Ovary (tissue), 3 donors: ENCODE data around the gene FMO2.

Experiments
- POLR2A ChIP-seq: fragments of 450-650 bp; IDR thresholded peaks from one replicate; pipeline ENCODE4 v1.6.1; 2017; ENCODE audit warnings: antibody characterized with exemption, mild to moderate bottlenecking, moderate library complexity
- TF ChIP-seq, protein P1 (sequence below), 3 donors: fragments of 450-650 bp in 2 of 3; fragments of 200-600 bp in 1 of 3; IDR thresholded peaks; one replicate each; pipeline versions ENCODE4 v1.5.1 to v1.8.0; 2016 to 2022; ENCODE audit warnings: antibody characterized with exemption in 3 of 3, mild to moderate bottlenecking in 1 of 3
- donor health status: DM: no; HTN: no; CAD: no.

DNA sequence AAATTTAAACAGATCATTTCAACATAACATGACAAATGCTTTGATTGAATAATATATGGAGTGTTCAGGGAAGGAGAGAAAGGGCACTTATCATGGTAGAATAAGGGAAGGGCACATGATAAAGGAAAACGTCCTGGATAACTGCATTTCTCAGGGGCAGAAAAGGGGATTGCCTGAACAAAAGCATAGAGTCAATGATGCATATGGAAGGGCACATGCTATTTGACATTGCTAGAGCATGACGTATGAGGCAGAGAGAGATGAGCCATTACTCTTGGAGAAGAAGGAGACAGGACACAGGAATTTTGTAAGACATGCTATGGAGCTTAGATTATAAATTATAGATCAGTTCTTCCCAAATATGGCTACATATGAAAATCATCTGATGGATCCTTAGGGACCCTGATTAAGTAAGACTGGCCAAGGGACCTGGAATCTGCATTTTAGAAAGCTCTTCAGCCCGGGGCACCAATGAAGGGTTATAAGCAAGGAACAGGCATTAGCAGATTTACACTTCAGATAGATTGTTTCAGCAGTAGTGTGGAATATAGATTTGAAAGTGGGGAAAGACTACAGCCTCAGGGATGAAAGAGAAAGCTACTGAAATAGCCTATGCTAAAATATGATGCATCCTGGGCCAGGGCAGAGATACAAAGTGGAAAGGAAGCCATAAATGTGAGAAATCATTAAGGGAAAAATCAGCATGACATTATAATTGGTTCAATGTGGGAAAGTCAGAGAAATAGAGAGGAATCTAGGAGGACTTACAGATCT is 21.3 kb downstream of the FMO2 start:
- TF ChIP-seq, protein P1, sequence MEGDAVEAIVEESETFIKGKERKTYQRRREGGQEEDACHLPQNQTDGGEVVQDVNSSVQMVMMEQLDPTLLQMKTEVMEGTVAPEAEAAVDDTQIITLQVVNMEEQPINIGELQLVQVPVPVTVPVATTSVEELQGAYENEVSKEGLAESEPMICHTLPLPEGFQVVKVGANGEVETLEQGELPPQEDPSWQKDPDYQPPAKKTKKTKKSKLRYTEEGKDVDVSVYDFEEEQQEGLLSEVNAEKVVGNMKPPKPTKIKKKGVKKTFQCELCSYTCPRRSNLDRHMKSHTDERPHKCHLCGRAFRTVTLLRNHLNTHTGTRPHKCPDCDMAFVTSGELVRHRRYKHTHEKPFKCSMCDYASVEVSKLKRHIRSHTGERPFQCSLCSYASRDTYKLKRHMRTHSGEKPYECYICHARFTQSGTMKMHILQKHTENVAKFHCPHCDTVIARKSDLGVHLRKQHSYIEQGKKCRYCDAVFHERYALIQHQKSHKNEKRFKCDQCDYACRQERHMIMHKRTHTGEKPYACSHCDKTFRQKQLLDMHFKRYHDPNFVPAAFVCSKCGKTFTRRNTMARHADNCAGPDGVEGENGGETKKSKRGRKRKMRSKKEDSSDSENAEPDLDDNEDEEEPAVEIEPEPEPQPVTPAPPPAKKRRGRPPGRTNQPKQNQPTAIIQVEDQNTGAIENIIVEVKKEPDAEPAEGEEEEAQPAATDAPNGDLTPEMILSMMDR (IDR thresholded peaks at IDR 0.05): no peak
- no peak for TF ChIP-seq POLR2A
